GM23248 (cell line): ENCODE measurements around the gene SOCS4.

Experiments
- EZH2 ChIP-seq: fragments of 200-600 bp; sonication (generic); IDR thresholded peaks from 2 replicates; pipeline ENCODE4 v1.6.1; 2018; ENCODE audit warnings: antibody characterized with exemption, mild to moderate bottlenecking; ENCODE audit not compliant: insufficient read depth, poor library complexity, severe bottlenecking
- EZH2phosphoT487 ChIP-seq: fragments of 200-600 bp; sonication (generic); IDR thresholded peaks from 2 replicates; pipeline ENCODE4 v1.6.1; 2018; ENCODE audit warnings: antibody characterized with exemption, moderate library complexity, mild to moderate bottlenecking, low read depth; ENCODE audit not compliant: insufficient read depth

GRCh38 chr14:55098561-55098898 lies 71.5 kb downstream of the SOCS4 start:
- TF ChIP-seq EZH2 (no peak), EZH2phosphoT487 (no peak)
